GM21423 (cell line): ENCODE data around the gene MRPS2.
A peak's percentile ranks its signal among the peaks of the same experiment; 100 is the strongest.
"Not testable (repeated sequence)": the region's sequence is repeated elsewhere in the genome, so short reads cannot be mapped to it uniquely, and the experiment has no call there.

Experiments used
- ATAC-seq: cut with Tn5 transposase; IDR thresholded peaks from one replicate; pipeline ENCODE4 v1.9.1; 2021; ENCODE audit warnings: mild to moderate bottlenecking, moderate library complexity; ENCODE audit not compliant: unreplicated experiment

The MRPS2 gene

DNA sequence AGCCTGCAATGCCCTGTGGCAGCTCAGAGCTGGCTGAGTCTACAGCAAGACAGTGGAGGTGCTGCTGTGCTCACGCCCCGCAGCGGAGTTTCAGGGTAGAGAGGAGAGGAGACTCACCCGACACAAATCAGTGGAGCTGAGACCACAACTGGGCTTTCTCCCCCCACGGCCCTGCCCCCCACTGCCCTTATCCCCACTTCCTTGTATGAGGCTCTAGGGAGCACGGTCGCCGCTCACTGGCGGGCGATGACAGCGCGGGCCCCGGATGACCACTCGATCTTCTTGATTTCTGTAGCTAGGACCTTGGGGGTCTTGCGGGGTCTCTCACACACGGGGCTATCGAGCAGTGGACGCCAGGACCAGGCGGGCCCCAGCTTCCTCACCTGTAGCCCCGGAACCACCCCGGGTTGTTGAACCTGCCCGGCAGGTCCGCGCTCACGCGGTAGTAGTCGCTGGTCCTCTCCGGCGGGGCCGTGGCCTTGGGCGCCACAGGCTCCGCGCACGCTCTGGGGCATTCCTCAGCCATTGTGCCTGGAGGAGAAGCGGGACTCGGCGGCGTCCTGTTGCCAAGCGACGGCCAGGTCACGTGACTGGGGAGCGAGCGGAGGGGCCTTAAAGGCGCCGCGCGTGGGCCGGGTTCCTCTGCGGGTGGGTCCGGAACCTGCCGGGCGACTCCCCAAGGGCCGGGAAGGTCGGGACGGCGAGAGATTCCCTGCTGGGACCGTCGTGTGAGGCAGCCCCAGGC is 984 bp upstream of the MRPS2 start:
- peak; percentile 59 for ATAC-seq

DNA sequence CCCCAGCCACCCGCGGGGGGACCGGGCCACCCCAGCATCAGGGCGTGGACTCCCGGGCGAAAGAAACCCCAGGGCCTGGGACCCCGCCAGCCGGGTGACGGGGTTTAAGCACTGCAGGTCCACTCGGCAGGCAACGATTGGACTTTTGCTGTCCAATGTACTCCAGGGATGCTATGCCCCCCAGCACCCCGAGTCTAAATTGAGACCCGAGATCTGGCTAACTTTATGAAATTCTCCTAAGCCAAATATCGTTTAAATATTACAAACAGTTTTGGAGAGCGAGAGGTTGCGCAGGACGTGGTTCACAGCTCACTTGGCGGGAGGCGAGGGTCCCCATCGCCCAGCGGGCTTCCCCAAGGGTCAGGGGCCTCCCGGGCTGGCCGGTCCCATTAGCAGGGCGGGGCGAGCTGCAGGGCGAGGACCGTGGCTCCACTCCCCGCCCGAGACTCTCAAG is 384 bp upstream of the MRPS2 start:
- ATAC-seq = peak; percentile 5

DNA sequence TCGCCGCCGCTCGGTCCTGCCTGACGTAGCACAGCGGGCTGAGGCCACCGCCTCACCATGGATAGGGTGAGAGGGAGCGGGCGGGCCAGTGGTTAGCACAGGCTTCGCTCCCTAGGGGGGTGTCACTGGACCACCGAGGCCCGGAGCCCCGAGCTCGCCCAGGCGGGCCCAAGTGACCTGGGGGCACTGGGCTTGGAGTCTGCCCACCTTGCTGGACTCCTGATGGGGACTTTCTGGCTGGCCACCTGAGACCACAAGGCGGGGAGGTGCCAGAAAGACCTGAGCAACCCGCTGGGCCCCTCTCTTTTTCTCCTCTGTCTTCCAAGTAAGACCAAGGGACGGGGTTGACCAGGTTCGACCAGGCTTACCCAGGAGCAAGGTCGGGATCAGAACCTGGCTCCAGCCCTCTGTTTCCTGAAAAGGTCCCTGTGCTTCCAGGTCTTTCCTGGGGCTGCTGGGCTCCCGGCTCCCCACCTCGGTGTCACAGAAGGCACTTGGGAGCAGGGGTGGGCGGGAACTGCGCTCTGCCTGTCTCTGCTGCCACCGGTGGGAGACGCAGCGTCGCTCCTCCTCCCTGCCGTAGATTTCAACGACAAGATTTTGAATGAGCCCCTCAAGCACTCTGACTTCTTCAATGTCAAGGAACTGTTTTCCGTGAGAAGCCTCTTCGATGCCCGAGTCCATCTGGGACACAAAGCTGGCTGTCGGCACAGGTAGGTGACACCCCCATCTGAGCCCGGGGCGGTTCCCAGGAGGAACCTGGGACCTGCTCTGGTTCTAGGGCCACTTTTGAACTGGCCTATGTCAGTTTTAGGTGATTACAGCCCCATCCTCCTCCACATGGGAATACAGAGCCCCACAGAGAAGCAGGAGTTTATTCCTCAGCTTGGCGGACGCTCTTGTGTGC is 1.0 kb downstream of the MRPS2 start:
- no peak for ATAC-seq

DNA sequence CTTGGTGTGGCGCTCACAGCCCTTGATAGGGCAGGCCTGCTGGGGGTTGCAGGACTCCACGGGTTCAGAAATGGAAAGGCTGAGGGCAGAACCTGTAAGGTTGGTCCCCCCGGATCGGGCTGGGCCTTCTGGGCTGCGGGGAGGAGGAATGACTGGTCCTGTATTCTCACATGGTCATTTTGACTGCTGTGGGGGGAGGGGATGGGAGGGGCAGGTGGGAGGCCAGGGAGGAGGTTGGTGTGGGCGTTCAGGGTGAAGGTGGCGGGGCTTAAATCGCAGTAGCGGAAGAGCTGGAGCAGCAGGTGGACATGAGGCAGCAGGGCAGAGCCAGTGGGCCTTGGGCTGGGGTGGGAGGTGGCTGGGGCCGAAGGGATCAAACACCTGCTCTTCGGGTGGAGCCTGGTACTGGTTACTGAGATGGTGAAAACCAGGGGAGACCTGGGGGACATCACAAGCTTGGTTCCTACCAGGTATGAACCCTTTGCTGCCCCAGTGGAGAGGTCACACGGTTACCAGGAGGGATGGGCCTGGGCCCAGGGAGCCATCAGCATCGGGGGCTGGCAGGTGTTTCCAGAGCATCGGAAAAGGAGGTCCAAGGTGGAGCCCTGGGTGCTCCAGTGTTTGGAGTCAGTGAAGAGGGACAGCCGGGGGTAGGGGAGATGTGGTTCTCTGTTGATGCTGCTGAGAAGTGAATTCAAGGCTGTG is 1.8 kb downstream of the MRPS2 start:
- ATAC-seq = no peak

DNA sequence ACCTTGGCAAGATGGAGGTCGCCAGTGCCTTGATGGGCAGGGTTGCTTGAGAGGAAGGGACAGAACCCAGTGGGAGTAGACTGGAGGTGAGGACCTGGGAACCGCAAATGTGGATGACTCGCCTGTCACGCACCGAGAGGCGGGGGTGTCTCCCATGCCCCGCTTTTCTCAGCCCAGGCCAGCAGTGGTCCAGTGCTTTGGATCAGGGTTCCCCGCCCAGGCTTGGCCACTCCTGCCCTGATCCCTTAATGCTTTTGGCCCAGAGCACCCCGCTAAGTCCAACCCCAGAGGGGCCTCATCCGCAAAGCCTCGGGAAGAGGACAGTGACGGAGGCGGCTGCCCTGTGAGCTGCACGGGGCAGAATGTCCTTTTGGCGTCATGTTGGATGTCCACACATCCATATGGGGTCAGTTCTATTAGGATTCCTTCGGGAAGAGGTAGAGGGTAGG is 2.4 kb downstream of the MRPS2 start:
- no peak for ATAC-seq

DNA sequence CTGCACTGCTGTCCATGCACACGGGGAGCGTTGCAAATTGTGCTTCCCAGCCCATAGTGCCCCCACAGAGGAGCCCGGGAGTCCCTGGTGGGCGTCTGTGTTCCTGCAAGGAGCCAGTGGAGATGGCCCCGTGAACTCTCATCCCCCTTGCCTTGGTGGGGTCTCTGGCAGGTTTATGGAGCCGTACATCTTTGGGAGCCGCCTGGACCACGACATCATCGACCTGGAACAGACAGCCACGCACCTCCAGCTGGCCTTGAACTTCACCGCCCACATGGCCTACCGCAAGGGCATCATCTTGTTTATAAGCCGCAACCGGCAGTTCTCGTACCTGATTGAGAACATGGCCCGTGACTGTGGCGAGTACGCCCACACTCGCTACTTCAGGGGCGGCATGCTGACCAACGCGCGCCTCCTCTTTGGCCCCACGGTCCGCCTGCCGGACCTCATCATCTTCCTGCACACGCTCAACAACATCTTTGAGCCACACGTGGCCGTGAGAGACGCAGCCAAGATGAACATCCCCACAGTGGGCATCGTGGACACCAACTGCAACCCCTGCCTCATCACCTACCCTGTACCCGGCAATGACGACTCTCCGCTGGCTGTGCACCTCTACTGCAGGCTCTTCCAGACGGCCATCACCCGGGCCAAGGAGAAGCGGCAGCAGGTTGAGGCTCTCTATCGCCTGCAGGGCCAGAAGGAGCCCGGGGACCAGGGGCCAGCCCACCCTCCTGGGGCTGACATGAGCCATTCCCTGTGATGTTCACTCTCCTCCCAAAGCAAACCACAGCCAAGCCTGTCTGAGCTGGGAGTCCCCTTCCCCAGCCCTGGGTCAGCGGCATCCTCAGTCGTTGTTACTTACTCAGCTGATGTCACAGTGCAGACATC is 3.1 kb downstream of the MRPS2 start:
- no peak for ATAC-seq

DNA sequence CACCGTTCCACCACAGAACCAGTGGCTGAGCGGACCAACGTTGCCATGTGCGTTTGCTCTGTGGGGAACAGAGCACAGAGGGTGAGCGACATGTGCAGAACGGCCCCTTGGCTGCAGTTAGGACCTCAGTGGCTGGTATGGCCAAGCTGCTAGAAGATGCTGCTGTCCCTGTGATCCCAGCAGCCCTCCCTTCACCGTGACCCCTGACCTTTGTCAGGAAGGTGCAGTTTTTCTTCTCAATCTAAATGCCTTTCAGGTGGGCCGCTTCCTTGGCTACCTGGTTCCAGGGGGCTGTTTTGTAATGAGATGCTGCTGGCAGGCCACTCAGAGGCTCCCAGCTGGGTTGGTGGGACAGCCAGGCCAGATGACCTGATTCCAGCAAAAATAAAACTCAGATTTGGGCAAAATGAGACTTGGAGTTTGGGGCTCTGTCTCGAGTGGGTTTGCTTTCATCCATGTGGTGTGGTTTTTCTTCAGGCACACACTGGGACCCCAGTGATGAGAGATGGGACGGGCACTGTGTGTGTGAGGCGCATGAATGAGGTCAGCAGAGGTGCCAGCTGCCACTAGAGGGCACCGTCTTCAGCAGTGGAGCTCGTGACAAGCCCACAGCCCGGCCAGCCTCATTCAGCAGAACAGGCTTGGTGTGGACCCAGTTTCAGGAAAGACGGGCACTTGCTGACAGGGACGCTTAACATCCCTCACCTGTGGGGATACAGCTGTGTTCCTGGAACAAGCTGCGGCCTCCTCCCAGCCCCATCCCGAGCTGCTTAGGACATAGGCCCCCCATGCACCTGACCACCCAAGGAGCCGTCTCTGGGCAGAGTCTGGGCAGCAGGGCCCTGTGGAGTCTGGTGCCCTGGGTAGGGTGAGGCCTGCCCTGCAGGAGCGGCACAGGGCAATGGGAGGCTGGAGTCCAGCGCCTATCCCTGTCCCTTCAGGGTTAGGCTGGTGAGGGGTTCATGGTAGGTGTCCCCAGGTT is 4.1 kb downstream of the MRPS2 start:
- ATAC-seq = no peak

DNA sequence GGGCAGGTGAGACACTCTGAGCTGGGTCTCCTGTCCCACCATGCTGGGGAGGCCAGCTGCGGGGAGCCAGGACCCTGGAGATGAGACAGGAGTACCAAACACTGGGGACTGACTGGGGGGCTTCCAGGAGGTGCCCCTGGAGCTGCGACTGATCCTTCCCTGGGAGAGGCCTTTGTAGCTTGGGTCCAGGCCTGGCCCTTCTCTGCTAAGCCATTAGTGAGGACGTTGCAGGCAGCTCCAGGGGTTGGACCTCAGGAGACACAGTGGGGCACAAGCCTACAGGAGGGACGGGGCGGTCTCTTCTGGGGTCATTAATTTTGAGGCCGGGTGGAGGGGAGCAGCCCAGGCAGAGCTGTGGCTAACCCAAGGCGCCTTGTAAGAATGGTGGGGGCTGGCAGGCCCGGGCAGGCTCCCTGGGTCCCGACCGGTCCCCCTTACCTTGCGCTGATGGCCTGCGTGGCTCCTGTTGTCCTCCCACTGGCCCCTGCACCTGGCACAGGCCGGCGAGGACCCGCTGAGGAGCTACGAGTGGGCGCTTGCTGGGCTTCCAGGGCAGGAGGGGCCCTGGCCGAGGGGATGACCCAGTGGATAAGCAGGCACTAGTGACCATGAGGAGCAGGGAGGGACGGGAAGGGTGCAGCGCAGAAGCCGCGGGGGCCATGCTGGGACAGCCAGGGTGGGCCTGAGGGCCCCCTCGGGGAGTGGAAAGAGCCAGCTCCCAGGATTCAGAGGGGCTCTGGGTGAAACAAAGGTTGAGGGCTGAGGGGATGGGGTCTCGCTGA is 5.1 kb downstream of the MRPS2 start:
- ATAC-seq = no peak

DNA sequence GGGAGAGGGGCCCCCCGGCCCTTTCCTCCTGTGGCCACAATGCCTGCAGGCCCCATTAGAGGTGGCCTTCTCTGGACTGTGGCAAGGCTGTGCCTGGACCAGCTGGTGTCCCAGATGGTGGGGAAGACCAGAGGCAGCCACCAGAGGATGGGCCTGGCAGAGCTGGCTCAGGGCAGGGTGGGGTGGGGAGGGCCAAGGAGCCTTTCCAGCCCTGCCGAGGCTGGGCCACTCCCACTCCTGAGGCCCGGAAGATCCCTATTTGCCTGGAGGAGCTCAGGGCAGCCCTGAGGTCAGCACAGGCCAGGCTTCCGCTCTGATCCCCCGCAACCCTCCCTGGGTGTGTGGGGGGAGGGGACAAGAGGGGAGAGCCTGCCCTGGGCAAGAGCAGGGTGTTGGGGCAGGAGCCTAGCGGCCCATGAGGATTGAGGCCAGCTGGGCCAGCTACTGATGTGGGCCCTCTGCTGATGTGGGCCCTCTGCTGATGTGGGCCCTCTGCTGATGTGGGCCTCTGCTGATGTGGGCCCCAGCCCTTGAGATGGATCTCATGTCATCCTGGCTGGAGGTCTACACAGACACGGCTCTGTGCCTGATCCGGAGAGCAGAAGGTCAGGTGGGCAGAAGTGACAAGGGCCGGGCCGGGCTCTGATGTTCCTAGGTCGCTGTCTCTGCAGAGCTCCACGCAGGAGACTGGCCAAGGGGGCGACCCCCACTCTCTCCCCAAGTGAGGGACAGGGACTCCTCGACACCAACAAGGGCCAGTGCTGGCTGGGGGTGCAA is 6.0 kb downstream of the MRPS2 start:
- ATAC-seq = no peak

DNA sequence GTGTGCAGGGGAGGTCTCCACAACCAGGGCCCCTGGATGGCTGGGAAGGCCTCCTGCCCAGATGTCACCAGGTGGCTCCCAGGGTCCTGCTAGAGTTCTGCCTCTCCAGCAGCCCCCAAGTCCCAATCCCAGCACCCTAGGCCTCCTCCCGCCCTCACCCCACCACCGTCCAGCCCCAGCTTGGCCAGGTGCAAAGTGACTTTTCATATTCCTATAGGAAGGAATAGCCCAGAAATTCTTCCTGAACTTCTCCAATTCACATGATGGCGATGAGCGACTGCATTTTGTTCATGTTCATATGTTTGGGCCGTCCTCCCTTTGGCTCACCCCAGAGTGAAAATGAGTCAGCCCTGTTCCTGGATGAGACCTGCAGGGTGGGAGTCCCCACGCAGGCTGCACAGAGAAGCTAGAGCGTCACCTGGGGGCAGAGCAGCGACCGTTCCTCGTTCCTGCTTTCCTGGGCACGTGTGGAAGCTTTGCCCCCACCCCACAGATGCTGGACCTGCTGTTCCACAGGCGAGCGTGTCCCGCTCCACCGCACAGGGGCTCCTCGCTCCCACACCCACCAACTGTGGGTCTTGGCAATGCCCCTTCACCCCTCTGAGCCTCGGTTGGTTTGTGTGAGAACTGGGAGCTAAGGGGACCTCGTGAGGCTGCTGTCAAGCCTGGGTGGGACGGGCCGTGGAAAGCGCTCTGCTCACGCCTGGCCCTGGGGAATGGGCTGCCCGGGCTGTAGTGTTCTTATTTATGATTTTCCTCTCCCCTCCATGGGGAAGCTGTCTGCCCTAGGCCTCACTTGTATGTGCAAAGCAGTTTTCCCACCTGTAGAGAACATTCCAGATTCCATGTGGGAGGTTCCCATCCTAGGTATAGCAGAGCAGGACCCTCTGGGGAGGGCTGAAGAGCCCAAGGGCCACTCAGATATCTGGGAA is 6.9 kb downstream of the MRPS2 start:
- no peak for ATAC-seq

DNA sequence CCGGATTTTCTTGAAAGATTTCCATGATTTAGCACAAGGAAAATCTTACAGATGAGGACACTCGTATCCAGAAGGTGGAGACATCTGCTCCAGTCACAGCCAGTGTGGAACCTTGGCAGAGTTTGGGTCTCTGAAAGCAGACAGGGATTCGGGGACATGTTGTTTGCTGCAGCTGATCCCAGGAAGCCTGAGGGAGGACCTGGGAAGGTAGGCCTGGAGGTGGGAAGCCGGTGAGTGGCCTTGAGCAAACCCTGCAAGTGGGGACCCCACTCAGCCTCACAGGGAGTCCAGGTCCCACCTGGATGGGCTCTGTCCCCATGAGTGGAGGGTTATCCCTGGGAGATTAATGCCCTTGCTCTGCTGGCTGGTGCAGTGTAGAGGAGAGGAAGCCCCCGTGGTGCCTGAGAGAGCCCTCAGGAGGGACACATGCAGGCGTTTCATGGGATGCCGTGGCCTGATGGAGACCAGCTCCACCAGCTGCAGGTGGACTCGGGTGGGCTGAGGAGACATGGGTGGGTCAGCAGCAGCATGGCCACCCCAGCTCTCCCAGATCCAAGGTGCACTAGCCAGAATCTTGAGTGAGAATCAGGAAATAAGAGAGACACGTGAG is 7.8 kb downstream of the MRPS2 start:
- no peak for ATAC-seq

DNA sequence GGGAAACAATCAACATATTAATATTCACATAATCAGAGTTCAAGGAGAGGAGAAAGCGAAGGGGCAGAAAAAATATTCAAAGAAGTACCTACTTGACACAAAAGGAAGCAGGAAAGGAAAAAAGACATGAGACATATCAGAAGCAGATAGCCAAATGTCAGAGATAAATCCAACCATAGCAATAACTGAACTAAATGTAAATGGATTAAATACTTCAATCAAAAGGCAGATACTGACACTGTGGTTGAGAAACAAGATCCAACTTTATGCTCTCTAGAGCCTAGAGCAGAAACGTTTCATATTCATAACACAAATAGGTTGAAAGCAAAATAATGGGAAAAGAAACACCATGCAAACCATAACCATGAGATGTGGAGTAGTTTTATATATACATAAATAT is 9.0 kb downstream of the MRPS2 start:
- no peak for ATAC-seq

DNA sequence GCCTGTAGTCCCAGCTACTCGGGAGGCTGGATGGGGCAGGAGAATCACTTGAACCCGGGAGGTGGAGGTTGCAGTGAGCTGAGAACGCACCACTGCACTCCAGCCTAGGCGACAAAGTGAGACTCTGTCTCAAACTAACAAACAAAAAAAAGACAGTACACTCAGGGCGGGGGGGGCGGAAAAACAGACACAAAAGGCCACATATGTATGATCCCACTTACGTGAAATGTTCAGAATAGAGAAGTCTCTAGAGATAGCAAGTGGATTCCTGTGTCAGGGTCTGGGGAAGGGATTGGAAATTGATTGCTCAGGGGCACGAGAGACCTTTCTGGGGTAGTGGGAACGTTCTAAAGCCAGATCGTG is 11.7 kb downstream of the MRPS2 start:
- no peak for ATAC-seq

DNA sequence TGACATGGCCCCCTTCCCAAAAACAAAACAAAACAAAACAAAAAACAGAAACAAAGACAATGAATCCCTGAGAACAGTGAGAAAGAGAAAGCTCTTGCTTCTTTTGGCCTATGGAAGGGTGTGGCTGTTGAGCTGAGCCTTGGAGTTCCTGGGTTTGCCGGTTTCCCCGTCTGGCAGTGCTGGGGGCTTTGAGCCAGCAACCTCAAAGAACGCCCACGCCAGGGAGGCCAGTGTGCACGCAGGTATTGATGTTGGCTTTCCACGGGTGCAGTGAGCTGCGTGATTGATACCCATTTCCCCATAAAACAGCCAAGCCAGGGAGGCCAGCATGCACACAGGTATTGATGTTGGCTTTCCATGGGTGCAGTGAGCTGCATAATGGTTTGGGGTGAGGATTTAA is 12.4 kb downstream of the MRPS2 start:
- no peak for ATAC-seq

DNA sequence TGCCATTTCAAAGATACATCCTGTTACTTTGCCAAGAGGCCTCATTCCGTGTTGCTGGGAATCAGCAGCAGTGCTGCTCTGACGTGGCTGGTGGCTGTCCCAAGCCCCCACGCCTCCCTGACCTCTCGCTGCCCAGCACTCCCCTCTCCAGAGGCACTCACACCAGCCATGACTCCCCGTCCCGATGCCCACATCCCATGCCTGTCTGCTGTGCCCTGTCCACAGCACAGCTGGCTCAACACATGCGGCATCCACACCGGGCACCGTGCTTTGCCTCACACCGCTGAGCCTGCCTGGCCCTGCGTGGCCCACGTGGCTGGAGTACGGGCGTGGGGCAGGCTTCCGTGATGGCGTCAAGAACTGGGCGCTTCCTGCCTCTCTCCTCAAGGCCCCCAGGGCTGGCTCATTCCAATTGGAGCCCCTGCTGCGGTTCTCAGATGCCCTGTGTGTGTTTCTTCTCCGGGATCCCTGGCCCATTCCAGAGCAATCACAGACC is 12.9 kb downstream of the MRPS2 start:
- ATAC-seq = no peak

DNA sequence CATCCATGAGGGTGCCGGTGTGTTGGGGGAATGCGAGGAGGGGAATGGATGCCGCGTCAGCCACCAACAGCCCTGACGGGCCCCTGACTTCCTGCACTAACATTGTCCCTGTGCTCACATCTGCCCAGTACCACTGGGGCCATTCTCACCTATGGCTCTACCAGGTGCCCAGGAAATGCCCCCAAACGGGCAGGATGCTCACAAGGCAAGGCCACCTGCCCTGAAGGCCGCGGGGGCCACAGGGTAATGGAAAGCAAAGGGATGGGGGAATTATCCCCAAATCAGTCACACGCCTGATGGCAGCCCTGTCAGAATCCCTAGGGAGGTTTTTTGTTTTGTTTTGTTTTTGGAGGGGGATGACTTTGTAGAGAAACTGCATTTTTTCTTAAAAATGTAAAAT is 13.4 kb downstream of the MRPS2 start:
- ATAC-seq = not testable (repeated sequence)
